ENCODE measurements around the gene RHOD. TPM values are rescaled to one million over a fixed set of nuclear protein-coding genes. Genes with fewer than 3 reads are reported as not detected.

Gene RHOD
- total RNA-seq, 1 experiment from 2014 or later: 99.9 TPM

DNA sequence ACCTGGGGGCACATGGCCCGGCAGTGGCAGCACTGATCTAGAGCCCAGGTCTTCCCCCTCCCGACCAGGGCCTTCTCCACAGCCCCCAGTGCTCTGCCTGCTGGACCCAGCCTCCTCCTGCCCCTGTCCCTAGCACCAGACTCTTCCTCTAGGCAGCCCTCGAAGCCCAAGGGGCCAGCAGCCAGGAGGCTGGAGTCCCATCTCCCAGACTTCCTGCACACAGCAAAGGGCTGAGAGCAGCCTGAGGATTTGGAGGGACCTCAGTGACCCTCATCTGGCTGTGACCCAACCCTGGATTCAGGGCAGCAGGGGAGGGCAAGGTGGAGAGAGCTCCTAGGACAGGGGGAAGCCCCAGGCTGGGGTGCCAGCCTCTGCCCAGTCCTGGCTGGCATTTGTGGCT, 3.0 kb downstream of the RHOD start:
- Histone ChIP-seq H3K4me1 (ENCODE audit: insufficient read depth, low read length) (peaks cover 53% of the 10 kb centered on the region), H3K27me3 (ENCODE audit: low read length) (no peaks in the 10 kb centered on the region), H2AFZ (ENCODE audit: low read length) (no peak overlapping the region), H3K9ac (ENCODE audit: low read length) (no peak overlapping the region), H4K20me1 (ENCODE audit: low read length) (no peaks in the 10 kb centered on the region), H3K27ac (ENCODE audit: low read length) (peak overlapping the region; percentile 1; the same call in 1 of the 2 replicates), H3K9me2 (replicated peaks; ENCODE audit: low read length) (no peaks in the 10 kb centered on the region), H3K9me3 (ENCODE audit: low read length) (no peaks in the 10 kb centered on the region), H3K79me2 (ENCODE audit: low read length) (peaks cover 43% of the 10 kb centered on the region), H3F3A (ENCODE audit: low read length, unreplicated experiment) (peaks cover 3% of the 10 kb centered on the region), H3K4me3 (ENCODE audit: low read length) (no peak overlapping the region), H3K36me3 (ENCODE audit: low read depth, low read length) (no peaks in the 10 kb centered on the region), H3K4me2 (ENCODE audit: low read length) (no peak overlapping the region)
- TF ChIP-seq, protein P1, sequence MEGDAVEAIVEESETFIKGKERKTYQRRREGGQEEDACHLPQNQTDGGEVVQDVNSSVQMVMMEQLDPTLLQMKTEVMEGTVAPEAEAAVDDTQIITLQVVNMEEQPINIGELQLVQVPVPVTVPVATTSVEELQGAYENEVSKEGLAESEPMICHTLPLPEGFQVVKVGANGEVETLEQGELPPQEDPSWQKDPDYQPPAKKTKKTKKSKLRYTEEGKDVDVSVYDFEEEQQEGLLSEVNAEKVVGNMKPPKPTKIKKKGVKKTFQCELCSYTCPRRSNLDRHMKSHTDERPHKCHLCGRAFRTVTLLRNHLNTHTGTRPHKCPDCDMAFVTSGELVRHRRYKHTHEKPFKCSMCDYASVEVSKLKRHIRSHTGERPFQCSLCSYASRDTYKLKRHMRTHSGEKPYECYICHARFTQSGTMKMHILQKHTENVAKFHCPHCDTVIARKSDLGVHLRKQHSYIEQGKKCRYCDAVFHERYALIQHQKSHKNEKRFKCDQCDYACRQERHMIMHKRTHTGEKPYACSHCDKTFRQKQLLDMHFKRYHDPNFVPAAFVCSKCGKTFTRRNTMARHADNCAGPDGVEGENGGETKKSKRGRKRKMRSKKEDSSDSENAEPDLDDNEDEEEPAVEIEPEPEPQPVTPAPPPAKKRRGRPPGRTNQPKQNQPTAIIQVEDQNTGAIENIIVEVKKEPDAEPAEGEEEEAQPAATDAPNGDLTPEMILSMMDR (conservative IDR thresholded peaks at IDR 0.05; ENCODE audit: low read depth, low read length): no peak
- TF ChIP-seq EZH2phosphoT487 (IDR thresholded peaks at IDR 0.05; ENCODE audit: borderline replicate concordance, low read length) (no peak), EZH2 (IDR thresholded peaks at IDR 0.05; ENCODE audit: low read length, unreplicated experiment) (no peak)
- ATAC-seq (no peak), DNase-seq (no peak)
- BruUV-seq (replicated peaks): no TSS peak
- intact Hi-C loops (cut with micrococcal nuclease): loop anchor here (10.0 kb wide), 2 partner anchors 175 to 185 kb away; no protein-coding TSS in a partner anchor
- CTCF ChIA-PET: no interaction called here
- POLR2A ChIA-PET (ENCODE audit: unreplicated experiment): no interaction called here

DNA sequence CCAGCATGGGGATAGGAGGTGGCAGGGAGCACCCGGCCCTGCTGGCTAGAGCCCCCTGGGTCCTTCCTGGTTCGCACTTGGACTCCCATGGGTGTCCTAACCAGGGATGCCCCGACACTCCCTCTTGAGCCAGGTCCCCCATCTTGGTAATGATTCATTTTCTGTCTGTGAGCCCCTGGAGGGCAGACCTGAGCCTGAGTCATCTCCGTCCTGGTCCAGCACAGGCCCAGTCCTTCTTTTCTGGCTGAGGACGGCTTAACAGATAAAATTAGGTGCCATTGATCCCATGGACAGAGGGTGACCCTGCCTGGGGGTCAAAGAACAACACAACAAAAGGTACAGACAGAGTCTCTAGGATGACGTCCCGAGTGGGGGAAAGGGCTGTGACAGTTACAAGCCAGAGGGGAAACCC, 3.5 kb downstream of the RHOD start:
- no TSS peak for BruUV-seq (replicated peaks)
- peaks cover 3% of the 10 kb centered on the region for H3F3A ChIP-seq (ENCODE audit: low read length, unreplicated experiment)
- H3K27me3 ChIP-seq (ENCODE audit: low read length): no peaks in the 10 kb centered on the region
- DNase-seq (peak; percentile 48), ATAC-seq (0 out of 2 replicates have a peak, but pooled peaks have one; percentile 3)
- H3K4me3 ChIP-seq (ENCODE audit: low read length): no peak overlapping the region
- H3K79me2 ChIP-seq (ENCODE audit: low read length): peaks cover 43% of the 10 kb centered on the region
- H3K4me2 ChIP-seq (ENCODE audit: low read length): 0 out of 2 replicates have a peak overlapping the region, but pooled peaks have one; percentile 1
- no peaks in the 10 kb centered on the region for H3K36me3 ChIP-seq (ENCODE audit: low read depth, low read length)
- H3K9me2 ChIP-seq (replicated peaks; ENCODE audit: low read length): no peaks in the 10 kb centered on the region
- H2AFZ ChIP-seq (ENCODE audit: low read length): no peak overlapping the region
- H3K9me3 ChIP-seq (ENCODE audit: low read length): no peaks in the 10 kb centered on the region
- no peaks in the 10 kb centered on the region for H4K20me1 ChIP-seq (ENCODE audit: low read length)
- CTCF ChIA-PET: no interaction called here
- TF ChIP-seq EZH2 (IDR thresholded peaks at IDR 0.05; ENCODE audit: low read length, unreplicated experiment): no peak
- TF ChIP-seq, protein P1 (conservative IDR thresholded peaks at IDR 0.05; ENCODE audit: low read depth, low read length): no peak
- no peak for TF ChIP-seq EZH2phosphoT487 (IDR thresholded peaks at IDR 0.05; ENCODE audit: borderline replicate concordance, low read length)
- no peak overlapping the region for H3K9ac ChIP-seq (ENCODE audit: low read length)
- H3K4me1 ChIP-seq (ENCODE audit: insufficient read depth, low read length): peaks cover 50% of the 10 kb centered on the region
- POLR2A ChIA-PET (ENCODE audit: unreplicated experiment): no interaction called here
- peak overlapping the region; percentile 1; the same call in 1 of the 2 replicates for H3K27ac ChIP-seq (ENCODE audit: low read length)
- intact Hi-C loops (cut with micrococcal nuclease): no loop called here

DNA sequence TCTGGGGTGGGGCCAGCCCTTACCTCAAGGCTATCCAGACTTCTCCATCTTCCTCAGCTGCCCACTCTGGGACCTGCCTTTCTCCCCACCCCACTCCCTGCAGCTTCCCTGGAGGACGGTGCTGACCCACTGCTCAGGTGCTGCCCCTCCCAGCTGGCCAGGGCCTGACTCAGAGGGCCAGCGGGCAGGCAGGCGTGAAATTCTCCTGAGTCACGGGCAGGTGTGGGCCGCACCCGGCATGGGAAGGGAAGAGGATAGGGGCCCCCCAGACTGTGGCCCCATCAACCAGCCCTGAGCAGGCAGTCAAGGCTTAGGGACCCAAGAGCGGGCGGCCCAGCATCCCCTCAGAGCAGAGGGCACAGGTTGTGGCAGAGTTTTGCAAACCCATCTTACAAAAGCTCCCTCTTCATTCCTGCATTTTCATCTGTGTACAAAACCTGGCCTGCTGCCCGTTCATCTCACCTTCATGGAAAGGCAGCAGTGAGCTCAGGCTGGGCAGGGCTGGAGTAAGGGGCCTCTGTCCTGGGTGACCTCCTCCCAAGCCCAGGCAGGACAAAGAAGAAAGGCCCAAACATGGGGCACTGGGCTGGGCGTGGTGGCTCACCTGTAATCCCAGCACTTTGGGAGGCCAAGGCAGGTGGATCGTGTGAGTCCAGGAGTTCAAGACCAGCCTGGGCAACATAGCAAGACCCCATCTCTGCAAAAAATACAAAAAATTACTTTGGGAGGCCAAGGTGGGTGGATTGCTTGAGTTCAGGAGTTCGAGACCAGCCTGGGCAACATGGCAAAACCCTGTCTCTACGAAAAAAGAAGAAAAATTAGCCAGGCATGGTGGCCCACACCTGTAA, 6.1 kb downstream of the RHOD start:
- Histone ChIP-seq H3K27me3 (ENCODE audit: low read length) (no peaks in the 10 kb centered on the region), H3K9me3 (ENCODE audit: low read length) (no peaks in the 10 kb centered on the region), H3K9me2 (replicated peaks; ENCODE audit: low read length) (no peaks in the 10 kb centered on the region), H3K4me2 (ENCODE audit: low read length) (peak overlapping the region; percentile 39), H4K20me1 (ENCODE audit: low read length) (no peaks in the 10 kb centered on the region), H3K27ac (ENCODE audit: low read length) (peak overlapping the region; percentile 80), H3K4me1 (ENCODE audit: insufficient read depth, low read length) (peaks cover 27% of the 10 kb centered on the region), H2AFZ (ENCODE audit: low read length) (no peak overlapping the region), H3K9ac (ENCODE audit: low read length) (peak overlapping the region; percentile 30), H3K4me3 (ENCODE audit: low read length) (no peak overlapping the region), H3K36me3 (ENCODE audit: low read depth, low read length) (no peaks in the 10 kb centered on the region), H3F3A (ENCODE audit: low read length, unreplicated experiment) (no peaks in the 10 kb centered on the region), H3K79me2 (ENCODE audit: low read length) (peaks cover 27% of the 10 kb centered on the region)
- TF ChIP-seq, protein P1 (conservative IDR thresholded peaks at IDR 0.05; ENCODE audit: low read depth, low read length): no peak
- TF ChIP-seq EZH2 (IDR thresholded peaks at IDR 0.05; ENCODE audit: low read length, unreplicated experiment) (no peak), EZH2phosphoT487 (IDR thresholded peaks at IDR 0.05; ENCODE audit: borderline replicate concordance, low read length) (no peak)
- ATAC-seq (peak; percentile 91), DNase-seq (peak; percentile 92)
- CTCF ChIA-PET: interaction anchor here (1.1 kb wide), 1 partner anchor 9 kb away, joined by 5 read pairs; no protein-coding TSS in a partner anchor
- POLR2A ChIA-PET (ENCODE audit: unreplicated experiment): interaction anchor here (0.5 kb wide), 1 partner anchor 1560 kb away, joined by 9 read pairs; no protein-coding TSS in a partner anchor
- intact Hi-C loops (cut with micrococcal nuclease): no loop called here
- BruUV-seq (replicated peaks): no TSS peak
